Endothelial cell of umbilical vein (primary cell): Measurements from ENCODE around the gene FOXD2. TPM values are rescaled to one million over a fixed set of nuclear protein-coding genes. Genes with fewer than 3 reads are reported as not detected.

Experiments
- BruUV-seq: library from RNA; stranded (reverse); fragments of 400-500 nt; replicated peaks from 2 replicates; lab custom pipeline; 2021; lab: Mats Ljungman, UMichigan
- CTCF ChIA-PET: fragments of 300-600, 350-600 bp; sonication (Branson Sonifier 250); formaldehyde crosslinking; loops from one replicate; lab custom pipeline; 2021; ENCODE audit warnings: antibody characterized with exemption, inconsistent platforms; lab: Charles Lee
- POLR2A ChIA-PET: fragments of 300-600, 350-600 bp; sonication (Branson Sonifier 250); formaldehyde crosslinking; loops from one replicate; lab custom pipeline; 2021; ENCODE audit warnings: antibody characterized with exemption, inconsistent platforms; lab: Charles Lee
- DNase-seq: peaks from one replicate; pipeline ENCODE4 v3.0.0-alpha.2; 2011; ENCODE audit warnings: low read depth, low spot score
- FAIRE-seq: peaks from 2 replicates; lab custom pipeline; 2011; peaks lifted over from hg19 to GRCh38; lab: Jason Lieb, UNC
- H2AFZ ChIP-seq: 2 replicates; pipeline ENCODE4 v1.6.0; 2012; ENCODE audit warnings: low read depth, low read length, control low read depth, inconsistent platforms
- H3K27ac ChIP-seq: 2 replicates; pipeline ENCODE4 v1.5.1; 2011; ENCODE audit warnings: low read depth, mild to moderate bottlenecking, control low read depth, low read length, moderate library complexity; ENCODE audit not compliant: insufficient read depth
- H3K27me3 ChIP-seq, 2 experiments: 2 replicates each; pipeline versions ENCODE4 v1.6.0 to v1.6.1; 2011; ENCODE audit warnings: low read length in 2 of 2, mixed read lengths in 1 of 2; ENCODE audit not compliant: control insufficient read depth in 2 of 2, insufficient read depth in 2 of 2
- H3K36me3 ChIP-seq, 2 experiments: 2 replicates in 1 of 2; 3 replicates in 1 of 2; pipeline ENCODE4 v1.5.1; 2011; ENCODE audit warnings: low read length in 2 of 2, mild to moderate bottlenecking in 1 of 2, moderate library complexity in 1 of 2; ENCODE audit not compliant: control insufficient read depth in 2 of 2, insufficient read depth in 2 of 2; ENCODE audit errors: extremely low read depth in 1 of 2
- H3K4me1 ChIP-seq: 3 replicates; pipeline ENCODE4 v1.5.1; 2011; ENCODE audit warnings: mild to moderate bottlenecking, low read length; ENCODE audit not compliant: control insufficient read depth, insufficient read depth; ENCODE audit errors: extremely low read depth
- H3K4me2 ChIP-seq: 2 replicates; pipeline ENCODE4 v1.6.1; 2011; ENCODE audit warnings: low read length, control low read depth, mixed read lengths; ENCODE audit not compliant: insufficient read depth
- H3K4me3 ChIP-seq, 3 experiments: fragments of 200-600 bp in 1 of 3; sonication (generic), shearing (Covaris generic) in 1 of 3; replicated peaks in 1 of 3; 2 replicates each; pipeline ENCODE4 v1.5.1; 2011 to 2016; ENCODE audit warnings: control low read depth in 3 of 3, low read length in 3 of 3, mild to moderate bottlenecking in 2 of 3, inconsistent platforms in 1 of 3, low read depth in 1 of 3, moderate library complexity in 1 of 3; ENCODE audit not compliant: insufficient read depth in 1 of 3
- H3K79me2 ChIP-seq: 2 replicates; pipeline ENCODE4 v1.6.0; 2012; ENCODE audit warnings: low read length, inconsistent platforms; ENCODE audit not compliant: control insufficient read depth, insufficient read depth
- H3K9ac ChIP-seq: replicated peaks from 2 replicates; pipeline ENCODE3; 2011; ENCODE audit warnings: low read length, control low read depth; ENCODE audit not compliant: insufficient read depth; ENCODE audit errors: extremely low read depth
- H3K9me1 ChIP-seq: replicated peaks from 3 replicates; pipeline ENCODE4 v1.6.0; 2011; ENCODE audit warnings: mild to moderate bottlenecking, low read length; ENCODE audit not compliant: control insufficient read depth, insufficient read depth; ENCODE audit errors: extremely low read depth
- H3K9me3 ChIP-seq: replicated peaks from 2 replicates; pipeline ENCODE4 v1.5.1; 2012; ENCODE audit warnings: low read length, inconsistent platforms; ENCODE audit not compliant: control insufficient read depth, insufficient read depth
- H4K20me1 ChIP-seq: replicated peaks from 2 replicates; pipeline ENCODE3; 2011; ENCODE audit warnings: mild to moderate bottlenecking, low read length; ENCODE audit not compliant: control insufficient read depth, insufficient read depth; ENCODE audit errors: extremely low read depth
- FOS ChIP-seq: IDR thresholded peaks from 2 replicates; pipeline ENCODE4 v1.6.1; 2011; ENCODE audit warnings: mild to moderate bottlenecking, low read length, moderate library complexity, borderline replicate concordance; ENCODE audit not compliant: insufficient read depth
- GATA2 ChIP-seq: IDR thresholded peaks from 2 replicates; pipeline ENCODE4 v1.7.0; 2011; ENCODE audit warnings: low read depth, mild to moderate bottlenecking, moderate library complexity, mixed read lengths, low read length; ENCODE audit not compliant: insufficient read length, insufficient read depth
- JUN ChIP-seq: IDR thresholded peaks from 2 replicates; pipeline ENCODE4 v1.6.1; 2011; ENCODE audit warnings: borderline replicate concordance, low read depth; ENCODE audit not compliant: insufficient read length, insufficient read depth
- POLR2A ChIP-seq: IDR thresholded peaks from 2 replicates; pipeline ENCODE4 v1.6.1; 2012; ENCODE audit warnings: low read depth, mild to moderate bottlenecking, control low read depth, low read length
- POLR2AphosphoS5 ChIP-seq: IDR thresholded peaks from 2 replicates; pipeline ENCODE4 v1.6.1; 2012; ENCODE audit warnings: low read depth, mild to moderate bottlenecking, control low read depth, low read length, moderate library complexity; ENCODE audit not compliant: insufficient read depth
- dilution Hi-C: fragments of 300-500 bp; cut with MboI; formaldehyde crosslinking; loops from one replicate; pipeline ENCODE4 v1.15.0; 2019; ENCODE audit warnings: low sequenced_read_pairs; ENCODE audit not compliant: extremely low pct_ligation_motif_present
- intact Hi-C: fragments of 100-400 bp; cut with micrococcal nuclease; formaldehyde crosslinking; loops from one replicate; pipeline ENCODE4 v1.10.0; 2022
- polyA plus RNA-seq, 4 experiments: library from polyadenylated mRNA; depleted of rRNA in 3 of 4; stranded (reverse) in 3 of 4; unstranded in 1 of 4; fragments of >200 nt; gene quantifications; 2 replicates each; pipeline versions ENCODE4 v1.2.1 to v1.2.3, GENCODE V29; 2011 to 2012; ENCODE audit warnings: missing spikeins in 1 of 4
- total RNA-seq: library from RNA; stranded (reverse); gene quantifications from 2 replicates; pipeline ENCODE4 v1.2.3, GENCODE V29; 2021
- TF ChIP-seq, protein P1 (sequence below): IDR thresholded peaks from 2 replicates; pipeline ENCODE4 v1.6.1; 2011; ENCODE audit not compliant: insufficient read depth, insufficient read length

The FOXD2 gene
- total and polyA plus RNA-seq, 2 donors (not counting 3 experiments of a cell fraction or from before 2014, with no cell fraction given): 0.01 to 0.09 TPM

DNA sequence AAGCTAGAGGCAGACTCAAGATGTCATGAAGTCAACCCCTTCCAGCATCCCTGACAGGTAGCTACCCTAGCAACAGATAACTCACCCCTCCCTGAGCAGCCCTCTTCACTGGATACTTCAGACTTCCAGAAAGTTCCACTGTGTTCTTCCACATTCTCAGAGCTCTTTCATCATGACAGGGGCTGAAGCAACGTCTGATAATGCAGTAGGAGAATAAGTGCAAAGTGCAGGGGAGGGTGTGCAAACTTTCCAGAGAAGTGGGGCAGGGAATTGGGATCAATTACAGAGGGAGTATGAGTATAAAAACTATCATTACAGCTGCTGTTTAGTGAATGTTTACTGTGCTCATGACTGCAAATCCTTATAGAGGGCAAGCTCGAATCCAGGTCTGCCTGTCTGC lies 48.1 kb upstream of the FOXD2 start:
- Histone ChIP-seq H4K20me1 (no peaks in the 10 kb centered on the region), H3K9me3 (no peaks in the 10 kb centered on the region), H3K36me3 (no peaks in the 10 kb centered on the region), H3K9me1 (no peaks in the 10 kb centered on the region), H2AFZ (no peak overlapping the region), H3K79me2 (no peaks in the 10 kb centered on the region), H3K4me2 (no peak overlapping the region), H3K9ac (no peak overlapping the region), H3K27me3 (peaks cover 2% of the 10 kb centered on the region in 2 experiments), H3K4me3 (no peak overlapping the region), H3K27ac (no peak overlapping the region), H3K4me1 (no peaks in the 10 kb centered on the region)
- CTCF ChIA-PET: interaction anchor here (0.5 to 7.7 kb wide), 12 partner anchors 8 to 337 kb away, joined by 3 to 148 read pairs (median 10); partner anchors contain the start of gene FOXD2
- dilution Hi-C loops: no loop called here
- intact Hi-C loops: loop anchor here (2.0 kb wide), 2 partner anchors 35 to 43 kb away; no protein-coding TSS in a partner anchor
- POLR2A ChIA-PET: no interaction called here
- DNase-seq (no peak), FAIRE-seq (no peak)
- TF ChIP-seq GATA2 (no peak), POLR2A (no peak), POLR2AphosphoS5 (no peak), FOS (no peak), JUN (no peak)
- TF ChIP-seq, protein P1, sequence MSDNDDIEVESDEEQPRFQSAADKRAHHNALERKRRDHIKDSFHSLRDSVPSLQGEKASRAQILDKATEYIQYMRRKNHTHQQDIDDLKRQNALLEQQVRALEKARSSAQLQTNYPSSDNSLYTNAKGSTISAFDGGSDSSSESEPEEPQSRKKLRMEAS: no peak
- BruUV-seq: no TSS peak

DNA sequence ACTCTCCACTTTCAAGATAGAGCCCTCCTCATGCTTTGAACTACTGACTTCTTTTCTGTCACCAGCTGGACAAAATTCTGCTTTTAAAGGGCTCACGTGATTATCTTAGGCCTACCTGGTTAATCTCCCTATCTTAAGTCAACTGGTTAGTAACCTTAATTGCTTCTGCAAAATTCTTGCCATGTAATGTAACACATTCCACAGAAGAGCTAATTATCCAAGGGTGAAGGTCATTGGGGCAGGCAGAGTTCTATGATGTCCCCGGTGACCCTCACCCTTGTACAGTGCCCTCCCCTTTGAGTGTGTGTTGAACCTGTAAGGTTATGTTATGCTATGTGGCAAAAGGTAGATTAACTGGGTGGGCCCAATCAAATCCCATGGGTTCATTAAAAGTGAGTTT lies 47.0 kb upstream of the FOXD2 start:
- H3K79me2 ChIP-seq: no peaks in the 10 kb centered on the region
- no peaks in the 10 kb centered on the region for H3K36me3 ChIP-seq
- peaks cover 2% of the 10 kb centered on the region in 2 experiments for H3K27me3 ChIP-seq
- no TSS peak for BruUV-seq
- no peak overlapping the region for H3K4me2 ChIP-seq
- FAIRE-seq (no peak), DNase-seq (no peak)
- no peaks in the 10 kb centered on the region for H3K9me3 ChIP-seq
- H4K20me1 ChIP-seq: no peaks in the 10 kb centered on the region
- H3K4me3 ChIP-seq: no peak overlapping the region
- TF ChIP-seq, protein P1: no peak
- TF ChIP-seq JUN: no peak
- CTCF ChIA-PET: interaction anchor here (0.8 to 7.7 kb wide), 9 partner anchors 11 to 336 kb away, joined by 3 to 148 read pairs (median 4); no protein-coding TSS in a partner anchor
- no peaks in the 10 kb centered on the region for H3K4me1 ChIP-seq
- POLR2A ChIA-PET: no interaction called here
- no peak overlapping the region for H3K9ac ChIP-seq
- H3K27ac ChIP-seq: no peak overlapping the region
- H3K9me1 ChIP-seq: no peaks in the 10 kb centered on the region
- H2AFZ ChIP-seq: no peak overlapping the region
- dilution Hi-C loops (no loop called here), intact Hi-C loops (no loop called here)
